ENCODE measurements around the gene C2CD4C.

- no peak for TF ChIP-seq ZNF10 (CRISPR knock-in tag; IDR thresholded peaks at IDR 0.05; ENCODE audit: borderline replicate concordance, low read depth)
- TF ChIP-seq CREB1 (IDR thresholded peaks at IDR 0.05): no peak
- TF ChIP-seq CREB1 (CRISPR knock-in tag; IDR thresholded peaks at IDR 0.05): no peak
- TF ChIP-seq ASH2L (IDR thresholded peaks at IDR 0.05; ENCODE audit: insufficient read length, low read depth, low read length): no peak
- TF ChIP-seq CTCF (CRISPR knock-in tag; IDR thresholded peaks at IDR 0.05): no peak
Measured at GRCh38 chr19:392375-392970, 16.5 kb downstream of the C2CD4C start.
